ENCODE data around the gene RASGRF1. TPM values are rescaled to one million over a fixed set of nuclear protein-coding genes. Genes with fewer than 3 reads are reported as not detected.

RASGRF1 gene
- polyA plus RNA-seq, 1 donor from 2014 or later: 11.0 TPM

- H3K4me3 ChIP-seq (ENCODE audit: low read length): no peak overlapping the region
- H3K27me3 ChIP-seq (ENCODE audit: insufficient read depth, low read depth, low read length): no peaks in the 10 kb centered on the region
- H2AFZ ChIP-seq (ENCODE audit: low read depth, low read length): no peak overlapping the region
- no peaks in the 10 kb centered on the region for H3K36me3 ChIP-seq (ENCODE audit: insufficient read depth, low read length)
- no peaks in the 10 kb centered on the region for H3K9me3 ChIP-seq (ENCODE audit: low read length)
- no peak overlapping the region for H3K27ac ChIP-seq (ENCODE audit: low read length)
- no peaks in the 10 kb centered on the region for H4K20me1 ChIP-seq (ENCODE audit: insufficient read depth)
- H3K79me2 ChIP-seq (replicated peaks; ENCODE audit: insufficient read depth, low read length): no peaks in the 10 kb centered on the region
- no peak for TF ChIP-seq MXI1 (conservative IDR thresholded peaks at IDR 0.05; ENCODE audit: poor library complexity, severe bottlenecking)
- TF ChIP-seq, protein P1, sequence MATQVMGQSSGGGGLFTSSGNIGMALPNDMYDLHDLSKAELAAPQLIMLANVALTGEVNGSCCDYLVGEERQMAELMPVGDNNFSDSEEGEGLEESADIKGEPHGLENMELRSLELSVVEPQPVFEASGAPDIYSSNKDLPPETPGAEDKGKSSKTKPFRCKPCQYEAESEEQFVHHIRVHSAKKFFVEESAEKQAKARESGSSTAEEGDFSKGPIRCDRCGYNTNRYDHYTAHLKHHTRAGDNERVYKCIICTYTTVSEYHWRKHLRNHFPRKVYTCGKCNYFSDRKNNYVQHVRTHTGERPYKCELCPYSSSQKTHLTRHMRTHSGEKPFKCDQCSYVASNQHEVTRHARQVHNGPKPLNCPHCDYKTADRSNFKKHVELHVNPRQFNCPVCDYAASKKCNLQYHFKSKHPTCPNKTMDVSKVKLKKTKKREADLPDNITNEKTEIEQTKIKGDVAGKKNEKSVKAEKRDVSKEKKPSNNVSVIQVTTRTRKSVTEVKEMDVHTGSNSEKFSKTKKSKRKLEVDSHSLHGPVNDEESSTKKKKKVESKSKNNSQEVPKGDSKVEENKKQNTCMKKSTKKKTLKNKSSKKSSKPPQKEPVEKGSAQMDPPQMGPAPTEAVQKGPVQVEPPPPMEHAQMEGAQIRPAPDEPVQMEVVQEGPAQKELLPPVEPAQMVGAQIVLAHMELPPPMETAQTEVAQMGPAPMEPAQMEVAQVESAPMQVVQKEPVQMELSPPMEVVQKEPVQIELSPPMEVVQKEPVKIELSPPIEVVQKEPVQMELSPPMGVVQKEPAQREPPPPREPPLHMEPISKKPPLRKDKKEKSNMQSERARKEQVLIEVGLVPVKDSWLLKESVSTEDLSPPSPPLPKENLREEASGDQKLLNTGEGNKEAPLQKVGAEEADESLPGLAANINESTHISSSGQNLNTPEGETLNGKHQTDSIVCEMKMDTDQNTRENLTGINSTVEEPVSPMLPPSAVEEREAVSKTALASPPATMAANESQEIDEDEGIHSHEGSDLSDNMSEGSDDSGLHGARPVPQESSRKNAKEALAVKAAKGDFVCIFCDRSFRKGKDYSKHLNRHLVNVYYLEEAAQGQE (IDR thresholded peaks at IDR 0.05; ENCODE audit: borderline replicate concordance): no peak
- no peak for TF ChIP-seq TAF1 (IDR thresholded peaks at IDR 0.05; ENCODE audit: low read depth)
- TF ChIP-seq RAD21 (conservative IDR thresholded peaks at IDR 0.05): no peak
- TF ChIP-seq POLR2AphosphoS5 (IDR thresholded peaks at IDR 0.05): no peak
- TF ChIP-seq, protein P2, sequence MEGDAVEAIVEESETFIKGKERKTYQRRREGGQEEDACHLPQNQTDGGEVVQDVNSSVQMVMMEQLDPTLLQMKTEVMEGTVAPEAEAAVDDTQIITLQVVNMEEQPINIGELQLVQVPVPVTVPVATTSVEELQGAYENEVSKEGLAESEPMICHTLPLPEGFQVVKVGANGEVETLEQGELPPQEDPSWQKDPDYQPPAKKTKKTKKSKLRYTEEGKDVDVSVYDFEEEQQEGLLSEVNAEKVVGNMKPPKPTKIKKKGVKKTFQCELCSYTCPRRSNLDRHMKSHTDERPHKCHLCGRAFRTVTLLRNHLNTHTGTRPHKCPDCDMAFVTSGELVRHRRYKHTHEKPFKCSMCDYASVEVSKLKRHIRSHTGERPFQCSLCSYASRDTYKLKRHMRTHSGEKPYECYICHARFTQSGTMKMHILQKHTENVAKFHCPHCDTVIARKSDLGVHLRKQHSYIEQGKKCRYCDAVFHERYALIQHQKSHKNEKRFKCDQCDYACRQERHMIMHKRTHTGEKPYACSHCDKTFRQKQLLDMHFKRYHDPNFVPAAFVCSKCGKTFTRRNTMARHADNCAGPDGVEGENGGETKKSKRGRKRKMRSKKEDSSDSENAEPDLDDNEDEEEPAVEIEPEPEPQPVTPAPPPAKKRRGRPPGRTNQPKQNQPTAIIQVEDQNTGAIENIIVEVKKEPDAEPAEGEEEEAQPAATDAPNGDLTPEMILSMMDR (IDR thresholded peaks at IDR 0.05; ENCODE audit: poor library complexity, severe bottlenecking): no peak
- no peak for TF ChIP-seq EZH2 (IDR thresholded peaks at IDR 0.05; ENCODE audit: borderline replicate concordance, insufficient read depth, low read length, poor library complexity, severe bottlenecking)
- TF ChIP-seq EP300 (conservative IDR thresholded peaks at IDR 0.05; ENCODE audit: poor library complexity, severe bottlenecking): no peak
- no peaks in the 10 kb centered on the region for H3F3A ChIP-seq (ENCODE audit: insufficient read depth, low read length, poor library complexity, severe bottlenecking)
- H3K9me2 ChIP-seq (ENCODE audit: insufficient read depth, low read length): no peaks in the 10 kb centered on the region
- H3K9ac ChIP-seq (ENCODE audit: low read length): no peak overlapping the region
- H3K4me2 ChIP-seq (ENCODE audit: low read length): no peak overlapping the region
Measured at GRCh38 chr15:79122391-79122790, 31.8 kb upstream of the RASGRF1 start.

GRCh38 chr15:79121571-79121970 is 31.0 kb upstream of the RASGRF1 start:
- no peak overlapping the region for H3K4me2 ChIP-seq (ENCODE audit: low read length)
- H3K79me2 ChIP-seq (replicated peaks; ENCODE audit: insufficient read depth, low read length): no peaks in the 10 kb centered on the region
- no peaks in the 10 kb centered on the region for H3K36me3 ChIP-seq (ENCODE audit: insufficient read depth, low read length)
- no peak overlapping the region for H3K4me3 ChIP-seq (ENCODE audit: low read length)
- no peaks in the 10 kb centered on the region for H3K27me3 ChIP-seq (ENCODE audit: insufficient read depth, low read depth, low read length)
- H3K9me3 ChIP-seq (ENCODE audit: low read length): no peaks in the 10 kb centered on the region
- no peak overlapping the region for H3K9ac ChIP-seq (ENCODE audit: low read length)
- no peaks in the 10 kb centered on the region for H3K9me2 ChIP-seq (ENCODE audit: insufficient read depth, low read length)
- no peaks in the 10 kb centered on the region for H3F3A ChIP-seq (ENCODE audit: insufficient read depth, low read length, poor library complexity, severe bottlenecking)
- TF ChIP-seq, protein P2 (IDR thresholded peaks at IDR 0.05; ENCODE audit: poor library complexity, severe bottlenecking): no peak
- TF ChIP-seq EZH2 (IDR thresholded peaks at IDR 0.05; ENCODE audit: borderline replicate concordance, insufficient read depth, low read length, poor library complexity, severe bottlenecking): no peak
- no peak for TF ChIP-seq RAD21 (conservative IDR thresholded peaks at IDR 0.05)
- TF ChIP-seq EP300 (conservative IDR thresholded peaks at IDR 0.05; ENCODE audit: poor library complexity, severe bottlenecking): no peak
- no peak for TF ChIP-seq MXI1 (conservative IDR thresholded peaks at IDR 0.05; ENCODE audit: poor library complexity, severe bottlenecking)
- TF ChIP-seq, protein P1 (IDR thresholded peaks at IDR 0.05; ENCODE audit: borderline replicate concordance): no peak
- no peak for TF ChIP-seq POLR2AphosphoS5 (IDR thresholded peaks at IDR 0.05)
- TF ChIP-seq TAF1 (IDR thresholded peaks at IDR 0.05; ENCODE audit: low read depth): no peak
- no peak for TF ChIP-seq SMC3 (conservative IDR thresholded peaks at IDR 0.05; ENCODE audit: poor library complexity)
- no peak overlapping the region for H3K27ac ChIP-seq (ENCODE audit: low read length)
- no peak overlapping the region for H2AFZ ChIP-seq (ENCODE audit: low read depth, low read length)
- no peaks in the 10 kb centered on the region for H4K20me1 ChIP-seq (ENCODE audit: insufficient read depth)

Measured in neural cell (in vitro differentiated cells).